ENCODE data around the gene DHX58.

DHX58 gene

DNA sequence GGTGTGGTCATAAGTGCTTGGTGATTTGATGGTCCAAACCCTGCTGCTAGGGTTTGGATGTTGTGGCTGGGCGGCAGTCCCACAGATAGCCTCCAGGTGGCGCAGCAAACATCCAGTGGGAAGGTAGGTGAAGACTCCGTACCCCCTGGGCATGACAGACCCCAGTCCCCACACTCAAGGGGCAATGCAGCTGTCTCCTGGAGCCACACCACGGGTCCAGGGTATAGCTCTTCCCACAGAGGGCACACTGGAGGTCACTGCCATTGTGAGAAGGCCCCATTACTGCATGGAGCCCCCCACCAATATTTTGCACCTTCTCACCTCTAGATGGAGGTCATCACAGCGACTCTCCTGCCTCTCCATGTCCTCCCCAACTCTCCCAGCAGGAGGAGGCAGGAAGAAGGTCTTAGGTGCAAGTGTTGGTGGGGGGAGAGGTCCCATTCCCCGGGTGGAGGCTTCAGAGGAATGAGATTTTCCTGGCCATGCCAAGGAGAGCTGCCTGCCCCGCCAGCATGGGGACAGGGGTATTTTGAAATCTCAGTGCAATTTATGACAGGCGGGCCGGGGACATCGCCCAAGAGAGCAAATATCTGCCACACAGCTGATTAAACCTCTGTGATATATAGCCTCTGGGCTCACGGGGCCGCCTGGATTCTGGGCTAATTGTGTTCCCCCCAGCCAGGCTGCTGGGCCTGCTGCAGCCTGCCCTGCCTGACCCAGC lies 45.0 kb downstream of the DHX58 start:
- Mint-ChIP-seq H3K27ac (no peak overlapping the region), H3K4me1 (ENCODE audit: low read depth) (peaks cover 28% of the 10 kb centered on the region), H3K27me3 (peaks cover 16% of the 10 kb centered on the region), H3K36me3 (ENCODE audit: low read depth) (no peaks in the 10 kb centered on the region), H3K9me3 (no peaks in the 10 kb centered on the region), H3K4me3 (no peak overlapping the region)
- peak; percentile 83 for DNase-seq

DNA sequence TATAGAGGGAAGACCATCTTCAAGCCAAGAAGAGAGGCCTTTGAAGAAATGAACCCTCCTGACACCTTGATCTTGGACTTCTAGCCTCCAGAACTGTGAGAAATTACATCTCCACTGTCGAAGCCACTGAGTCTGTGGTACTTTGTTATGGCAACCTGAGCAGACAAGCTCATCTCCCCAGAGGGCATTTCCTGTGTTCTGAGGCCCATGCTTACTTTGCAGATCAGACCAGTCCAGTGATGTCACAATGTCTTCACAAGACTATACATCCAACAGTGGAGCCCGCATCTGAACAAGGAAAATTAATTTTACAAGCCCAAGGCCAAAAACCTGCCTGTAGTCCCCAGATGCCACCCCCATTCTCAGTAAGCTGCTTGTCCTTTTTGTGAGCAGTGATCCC lies 47.3 kb downstream of the DHX58 start:
- no peaks in the 10 kb centered on the region for H3K27me3 Mint-ChIP-seq
- H3K36me3 Mint-ChIP-seq (ENCODE audit: low read depth), result no peaks in the 10 kb centered on the region
- H3K4me1 Mint-ChIP-seq (ENCODE audit: low read depth), result peaks cover 21% of the 10 kb centered on the region
- DNase-seq, result no peak
- no peaks in the 10 kb centered on the region for H3K9me3 Mint-ChIP-seq
- H3K4me3 Mint-ChIP-seq, result no peak overlapping the region
- no peak overlapping the region for H3K27ac Mint-ChIP-seq

DNA sequence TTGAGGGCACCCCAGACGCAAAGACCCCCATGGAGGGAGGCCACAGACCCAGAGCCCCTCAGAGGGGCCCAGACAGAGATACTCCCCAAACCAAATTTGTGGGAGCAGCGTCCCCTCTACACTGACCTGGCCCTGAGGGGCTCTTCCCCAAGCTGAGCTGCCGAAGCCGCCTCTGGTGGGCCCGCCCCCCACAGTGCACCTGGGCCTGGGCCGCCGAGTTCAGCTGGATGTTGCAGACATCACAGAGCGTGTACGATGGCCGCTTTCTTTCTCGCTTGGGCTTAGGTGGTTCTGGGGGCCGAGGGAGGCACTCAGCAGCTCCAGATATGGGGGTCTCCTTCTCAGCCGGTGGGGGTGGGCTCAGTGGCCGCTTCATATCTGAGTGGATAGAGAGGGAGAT lies 49.8 kb downstream of the DHX58 start:
- no peak overlapping the region for H3K27ac Mint-ChIP-seq
- H3K27me3 Mint-ChIP-seq, result no peaks in the 10 kb centered on the region
- no peaks in the 10 kb centered on the region for H3K36me3 Mint-ChIP-seq (ENCODE audit: low read depth)
- no peak for DNase-seq
- no peak overlapping the region for H3K4me3 Mint-ChIP-seq
- peaks cover 21% of the 10 kb centered on the region for H3K4me1 Mint-ChIP-seq (ENCODE audit: low read depth)
- no peaks in the 10 kb centered on the region for H3K9me3 Mint-ChIP-seq

DNA sequence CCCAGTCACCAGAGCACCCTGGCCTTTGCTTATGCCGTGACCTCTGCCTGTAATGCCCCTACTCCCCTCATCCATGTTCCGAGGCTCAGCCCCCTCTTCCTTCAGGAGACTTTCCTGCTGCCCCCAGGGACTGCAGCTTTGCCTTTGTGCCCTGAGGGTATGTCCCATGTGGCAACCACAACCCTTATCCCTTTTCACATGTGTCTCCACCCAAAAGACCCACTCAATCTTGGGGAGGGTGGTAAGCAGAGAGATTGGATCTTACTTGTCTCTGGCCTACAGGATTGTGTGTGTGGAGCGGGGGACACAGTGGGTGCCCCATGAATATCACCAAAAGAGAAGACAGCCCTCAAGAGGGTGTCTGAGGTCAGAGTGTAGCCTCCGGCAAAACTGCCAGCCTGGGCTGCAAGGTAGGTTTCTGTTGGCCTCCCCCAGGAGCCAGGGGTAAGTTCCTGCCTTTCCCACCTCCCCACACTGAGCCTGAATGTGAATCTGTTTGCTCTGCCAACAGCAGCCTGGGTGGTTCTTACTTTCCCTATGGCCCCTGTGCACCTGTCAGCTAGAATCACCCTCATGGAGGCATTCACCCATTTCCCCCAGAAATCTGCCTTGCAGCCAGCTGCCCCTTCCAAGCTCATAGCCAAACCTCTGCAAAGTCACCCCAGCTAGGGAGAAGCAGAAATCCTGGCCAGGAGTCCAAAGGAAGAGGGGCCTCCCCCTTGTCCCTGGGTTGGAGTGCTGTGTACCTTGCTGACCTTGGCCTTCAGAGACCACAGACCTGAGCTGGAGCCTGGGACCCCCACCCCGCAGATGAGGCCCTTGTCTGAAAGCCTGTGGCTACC lies 50.6 kb downstream of the DHX58 start:
- H3K4me3 Mint-ChIP-seq, result no peak overlapping the region
- H3K4me1 Mint-ChIP-seq (ENCODE audit: low read depth), result peaks cover 21% of the 10 kb centered on the region
- H3K36me3 Mint-ChIP-seq (ENCODE audit: low read depth), result no peaks in the 10 kb centered on the region
- no peaks in the 10 kb centered on the region for H3K27me3 Mint-ChIP-seq
- DNase-seq, result no peak
- no peaks in the 10 kb centered on the region for H3K9me3 Mint-ChIP-seq
- H3K27ac Mint-ChIP-seq, result no peak overlapping the region

DNA sequence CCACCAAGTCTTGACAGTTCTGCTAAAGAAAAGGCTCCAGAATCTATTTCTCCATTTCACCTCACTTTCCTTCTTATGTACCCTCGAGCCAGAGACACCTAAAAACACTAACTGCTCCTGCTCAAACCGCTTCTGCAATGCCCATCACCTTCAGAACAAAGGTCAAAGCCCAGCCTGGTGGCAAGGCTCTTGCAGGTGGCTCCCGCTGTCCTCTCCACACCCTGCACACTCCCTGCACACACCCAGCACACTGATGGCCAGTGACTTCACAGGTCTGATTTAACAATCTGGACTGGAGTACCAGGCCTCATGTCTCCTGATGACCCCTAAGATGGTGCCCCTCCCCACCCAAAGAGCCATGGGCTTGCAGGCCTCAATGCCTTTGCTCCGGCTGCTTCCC lies 52.3 kb downstream of the DHX58 start:
- peaks cover 24% of the 10 kb centered on the region for H3K4me1 Mint-ChIP-seq (ENCODE audit: low read depth)
- H3K27ac Mint-ChIP-seq, result no peak overlapping the region
- no peak for DNase-seq
- H3K36me3 Mint-ChIP-seq (ENCODE audit: low read depth), result no peaks in the 10 kb centered on the region
- no peak overlapping the region for H3K4me3 Mint-ChIP-seq
- H3K9me3 Mint-ChIP-seq, result no peaks in the 10 kb centered on the region
- H3K27me3 Mint-ChIP-seq, result peaks cover 10% of the 10 kb centered on the region

DNA sequence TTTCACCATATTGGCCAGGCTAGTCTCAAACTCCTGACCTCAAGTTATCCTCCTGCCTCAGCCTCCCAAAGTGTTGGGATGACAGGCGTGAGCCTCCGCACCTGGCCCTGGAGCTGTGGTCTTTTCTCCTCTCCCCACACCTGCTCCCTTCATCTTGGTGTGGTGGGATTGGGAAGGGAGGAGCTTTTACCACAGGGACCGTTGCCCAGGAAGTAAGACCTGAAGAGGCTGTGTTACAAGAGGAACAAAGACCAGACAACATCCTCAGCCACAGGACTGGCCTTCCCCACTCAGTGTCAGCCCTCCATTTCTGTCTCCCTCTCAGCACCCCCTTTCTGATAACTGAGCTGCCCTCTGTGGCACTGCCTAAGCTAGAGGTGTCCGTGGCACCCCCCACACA lies 52.7 kb downstream of the DHX58 start:
- H3K9me3 Mint-ChIP-seq, result no peaks in the 10 kb centered on the region
- no peak overlapping the region for H3K4me3 Mint-ChIP-seq
- peaks cover 14% of the 10 kb centered on the region for H3K27me3 Mint-ChIP-seq
- no peak for DNase-seq
- H3K4me1 Mint-ChIP-seq (ENCODE audit: low read depth), result peaks cover 20% of the 10 kb centered on the region
- no peaks in the 10 kb centered on the region for H3K36me3 Mint-ChIP-seq (ENCODE audit: low read depth)
- no peak overlapping the region for H3K27ac Mint-ChIP-seq

DNA sequence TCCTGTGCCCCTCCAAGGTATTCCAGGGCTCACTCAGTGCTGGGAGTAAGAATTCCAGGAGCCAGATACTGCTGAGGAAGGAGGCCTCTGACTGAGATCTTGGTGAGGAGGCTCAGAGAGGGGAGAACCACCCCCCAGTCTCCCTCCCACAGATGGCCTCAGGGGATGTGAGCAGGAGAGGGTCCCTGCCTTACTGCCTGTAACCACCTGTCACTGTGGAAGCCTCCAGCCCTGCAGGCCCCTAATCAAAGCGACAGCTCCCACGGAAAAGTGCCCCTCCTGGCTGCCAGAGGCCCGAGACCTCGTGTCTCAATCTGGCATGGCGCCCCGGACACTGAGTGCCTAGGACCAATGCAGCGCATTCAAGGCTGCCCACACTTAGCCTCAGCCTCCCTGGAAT lies 54.5 kb downstream of the DHX58 start:
- Mint-ChIP-seq H3K27ac (no peak overlapping the region), H3K4me3 (no peak overlapping the region), H3K4me1 (ENCODE audit: low read depth) (peaks cover 4% of the 10 kb centered on the region), H3K27me3 (peaks cover 26% of the 10 kb centered on the region), H3K36me3 (ENCODE audit: low read depth) (no peaks in the 10 kb centered on the region), H3K9me3 (no peaks in the 10 kb centered on the region)
- DNase-seq, result no peak

DNA sequence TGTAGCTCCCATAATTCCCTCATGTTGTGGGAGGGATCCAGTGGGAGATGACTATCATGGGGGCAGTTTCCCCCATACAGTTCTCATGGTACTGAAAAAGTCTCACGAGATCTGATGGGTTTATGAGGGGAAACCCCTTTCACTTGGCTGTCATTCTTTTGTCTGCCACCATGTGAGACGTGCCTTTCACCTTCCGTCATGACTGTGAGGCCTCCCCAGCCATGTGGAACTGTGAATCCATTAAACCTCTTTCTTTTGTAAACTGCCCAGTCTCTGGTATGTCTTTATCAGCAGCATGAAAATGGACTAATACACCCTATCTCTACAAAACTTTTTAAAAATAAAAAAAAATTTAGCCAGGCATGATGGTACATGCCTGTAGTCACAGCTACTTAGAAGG lies 55.9 kb downstream of the DHX58 start:
- Mint-ChIP-seq H3K27me3 (peaks cover 40% of the 10 kb centered on the region), H3K4me1 (ENCODE audit: low read depth) (peaks cover 4% of the 10 kb centered on the region), H3K27ac (no peak overlapping the region), H3K4me3 (no peak overlapping the region), H3K9me3 (no peaks in the 10 kb centered on the region), H3K36me3 (ENCODE audit: low read depth) (no peaks in the 10 kb centered on the region)
- DNase-seq, result no peak

DNA sequence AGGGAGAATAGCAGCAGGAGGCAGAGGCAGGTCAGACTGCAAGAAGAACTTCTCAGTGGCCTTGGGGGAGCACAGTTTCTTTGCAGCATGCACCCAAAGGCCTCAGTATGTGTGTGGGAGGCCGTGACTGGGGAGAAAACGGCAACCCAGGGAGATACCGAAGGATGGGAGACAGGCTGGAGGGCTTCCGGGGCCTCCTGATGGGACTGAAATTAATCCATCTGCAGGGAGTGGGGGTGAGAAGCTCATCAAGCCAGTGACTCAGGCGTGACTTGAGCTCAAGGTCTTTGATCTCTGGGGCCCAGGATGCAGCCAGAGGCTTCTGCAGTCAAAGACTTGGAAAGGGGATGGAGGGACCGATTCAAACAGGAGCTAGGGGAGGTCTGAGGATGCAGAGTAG lies 57.0 kb downstream of the DHX58 start:
- Mint-ChIP-seq H3K4me3 (no peak overlapping the region), H3K27ac (no peak overlapping the region), H3K27me3 (peaks cover 50% of the 10 kb centered on the region), H3K36me3 (ENCODE audit: low read depth) (no peaks in the 10 kb centered on the region), H3K4me1 (ENCODE audit: low read depth) (peaks cover 8% of the 10 kb centered on the region), H3K9me3 (no peaks in the 10 kb centered on the region)
- DNase-seq, result no peak

DNA sequence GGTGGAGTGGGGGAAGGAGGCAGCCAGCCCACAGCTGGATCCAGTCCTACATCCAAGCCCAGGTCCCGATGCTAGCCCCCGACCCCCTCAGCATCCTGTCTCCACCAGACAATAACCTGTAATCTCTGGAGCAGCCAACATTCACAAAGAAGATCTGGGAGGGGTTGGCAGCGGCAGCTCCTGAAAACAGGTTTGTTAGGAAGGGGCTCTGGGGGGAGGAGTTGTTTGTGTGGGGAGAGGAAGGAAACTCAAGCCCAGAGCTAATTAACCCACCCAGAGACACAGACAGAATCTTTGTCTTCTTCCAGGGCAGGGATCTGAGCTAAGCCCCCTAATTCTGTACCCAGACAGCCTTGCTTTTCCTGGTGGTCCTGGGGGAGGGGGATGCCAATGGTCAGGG lies 57.5 kb downstream of the DHX58 start:
- no peak overlapping the region for H3K27ac Mint-ChIP-seq
- no peak for DNase-seq
- H3K36me3 Mint-ChIP-seq (ENCODE audit: low read depth), result no peaks in the 10 kb centered on the region
- H3K27me3 Mint-ChIP-seq, result peaks cover 50% of the 10 kb centered on the region
- peaks cover 10% of the 10 kb centered on the region for H3K4me1 Mint-ChIP-seq (ENCODE audit: low read depth)
- H3K4me3 Mint-ChIP-seq, result no peak overlapping the region
- H3K9me3 Mint-ChIP-seq, result no peaks in the 10 kb centered on the region

DNA sequence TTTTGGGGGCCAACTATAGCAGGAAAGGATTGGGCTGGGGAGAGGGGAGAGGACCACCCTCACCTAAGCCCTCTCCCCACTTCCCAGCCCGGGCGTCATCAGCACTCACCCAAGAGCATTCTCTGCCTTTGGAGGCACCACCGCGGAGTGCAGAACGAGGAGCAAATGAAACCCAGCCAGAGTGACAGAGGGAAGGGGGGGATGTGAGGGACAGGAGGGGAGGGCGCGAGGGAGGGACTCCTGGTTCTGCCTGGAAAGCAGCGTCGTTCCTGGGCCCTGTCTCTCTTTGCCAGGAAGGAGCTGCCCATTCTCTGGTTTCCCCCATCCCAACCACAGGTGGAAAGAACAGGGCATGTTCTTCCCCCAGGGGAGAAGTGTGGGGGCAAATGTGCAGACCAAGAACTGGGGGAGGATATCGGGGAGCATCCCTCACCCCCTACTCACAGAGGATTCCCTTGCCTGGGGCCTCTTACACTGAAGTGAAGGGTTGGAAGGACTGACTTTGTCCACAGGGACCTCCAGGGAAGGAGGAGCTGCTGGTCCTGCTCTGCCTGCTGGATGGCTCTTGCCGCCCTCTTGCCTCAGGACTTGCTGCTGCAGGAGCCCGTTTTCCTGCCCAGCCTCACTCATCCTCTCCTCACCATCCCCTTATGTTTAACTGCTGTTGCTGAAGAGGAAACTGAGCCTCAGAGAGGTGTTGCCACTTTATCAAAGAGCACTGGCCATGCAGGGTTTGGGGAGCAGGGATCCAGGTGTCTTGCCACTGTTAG lies 58.6 kb downstream of the DHX58 start:
- Mint-ChIP-seq H3K36me3 (ENCODE audit: low read depth) (no peaks in the 10 kb centered on the region), H3K4me1 (ENCODE audit: low read depth) (peaks cover 12% of the 10 kb centered on the region), H3K9me3 (no peaks in the 10 kb centered on the region), H3K27me3 (peaks cover 57% of the 10 kb centered on the region), H3K27ac (no peak overlapping the region), H3K4me3 (no peak overlapping the region)
- no peak for DNase-seq

DNA sequence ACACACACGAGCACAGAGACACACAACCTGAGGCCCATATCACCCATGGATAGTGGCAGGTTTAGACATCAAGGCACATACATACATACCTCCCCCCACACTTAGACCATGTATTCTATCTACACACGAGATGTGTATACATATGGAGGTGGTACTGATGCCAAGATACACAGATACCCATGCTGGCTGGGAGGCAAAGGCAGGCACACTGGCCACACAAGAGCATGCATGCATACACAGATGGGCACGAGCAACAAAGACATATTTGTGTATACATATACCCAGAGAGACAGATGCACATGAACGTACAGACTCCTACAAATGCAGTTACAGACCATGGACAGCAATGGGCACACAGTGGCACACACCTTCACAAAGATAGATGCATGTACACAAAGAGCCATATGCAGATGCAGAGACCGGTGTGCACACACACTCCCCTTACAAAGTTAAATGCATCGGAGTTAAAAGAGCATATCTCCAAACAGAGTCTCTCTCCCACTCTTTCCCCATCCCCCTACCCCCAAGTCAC lies 60.1 kb downstream of the DHX58 start:
- H3K36me3 Mint-ChIP-seq (ENCODE audit: low read depth), result no peaks in the 10 kb centered on the region
- no peak for DNase-seq
- peaks cover 57% of the 10 kb centered on the region for H3K27me3 Mint-ChIP-seq
- H3K4me1 Mint-ChIP-seq (ENCODE audit: low read depth), result peaks cover 12% of the 10 kb centered on the region
- H3K9me3 Mint-ChIP-seq, result no peaks in the 10 kb centered on the region
- H3K27ac Mint-ChIP-seq, result no peak overlapping the region
- no peak overlapping the region for H3K4me3 Mint-ChIP-seq

DNA sequence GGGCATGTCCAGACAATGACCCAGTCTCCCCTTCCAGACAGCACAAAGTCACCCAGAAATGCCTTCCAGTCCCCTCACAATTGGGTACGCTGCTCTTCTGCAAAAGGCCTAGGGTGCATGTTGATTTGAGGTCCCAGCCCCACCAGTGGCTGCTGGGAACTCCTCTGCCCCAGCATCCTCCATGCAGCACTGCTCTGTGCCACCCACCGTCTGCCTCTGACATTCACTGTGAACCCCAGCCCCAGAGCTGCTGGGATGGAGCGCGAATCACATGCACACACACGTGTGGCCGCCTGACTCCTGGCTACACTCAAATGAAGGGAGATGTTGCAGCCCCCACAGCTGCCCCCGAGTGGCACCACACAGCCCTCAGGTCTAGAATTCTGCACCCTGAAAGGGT lies 60.9 kb downstream of the DHX58 start:
- Mint-ChIP-seq H3K4me3 (no peak overlapping the region), H3K27me3 (peaks cover 57% of the 10 kb centered on the region), H3K9me3 (no peaks in the 10 kb centered on the region), H3K36me3 (ENCODE audit: low read depth) (no peaks in the 10 kb centered on the region), H3K4me1 (ENCODE audit: low read depth) (peaks cover 12% of the 10 kb centered on the region), H3K27ac (no peak overlapping the region)
- no peak for DNase-seq

All from activated T-cell treated with anti-CD3 and anti-CD28 coated beads, Interleukin-2, amount 50 U/mL, for 24 hours (primary cell).